Dedifferentiated amniotic fluid mesenchymal stem cell (primary cell): ENCODE data around the gene FCHO1.

Source experiments
- DNase-seq: peaks from one replicate; pipeline ENCODE4 v3.0.0-alpha.2; 2016; ENCODE audit errors: extremely low spot score

The FCHO1 gene

DNA sequence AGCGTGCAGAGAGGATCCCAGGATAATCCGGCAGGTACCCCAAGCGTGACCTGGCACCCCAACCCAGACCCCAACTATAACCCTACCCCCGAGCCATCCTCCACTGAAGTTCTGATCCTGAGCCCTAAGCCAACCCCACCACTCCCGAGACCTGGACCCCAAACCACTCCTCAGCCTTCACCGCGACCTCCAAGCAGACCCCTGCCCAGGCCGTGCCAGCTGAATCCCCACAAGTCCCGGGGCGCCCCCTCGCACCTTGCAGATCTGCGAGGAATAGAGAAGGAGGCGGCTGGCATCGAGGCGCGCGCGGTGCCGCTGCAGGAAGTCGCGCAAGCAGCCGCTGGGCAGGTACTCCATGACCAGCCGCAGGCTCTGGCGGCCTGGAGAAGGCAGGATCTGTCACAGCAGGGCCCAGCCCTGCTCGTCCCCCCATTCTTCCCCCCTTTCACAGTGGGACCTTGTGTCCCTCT, 80.2 kb downstream of the FCHO1 start:
- DNase-seq, result no peak

GRCh38 chr19:17832443-17833208, 81.3 kb downstream of the FCHO1 start:
- no peak for DNase-seq

GRCh38 chr19:17834350-17835181, 83.3 kb downstream of the FCHO1 start:
- DNase-seq, result no peak

DNA sequence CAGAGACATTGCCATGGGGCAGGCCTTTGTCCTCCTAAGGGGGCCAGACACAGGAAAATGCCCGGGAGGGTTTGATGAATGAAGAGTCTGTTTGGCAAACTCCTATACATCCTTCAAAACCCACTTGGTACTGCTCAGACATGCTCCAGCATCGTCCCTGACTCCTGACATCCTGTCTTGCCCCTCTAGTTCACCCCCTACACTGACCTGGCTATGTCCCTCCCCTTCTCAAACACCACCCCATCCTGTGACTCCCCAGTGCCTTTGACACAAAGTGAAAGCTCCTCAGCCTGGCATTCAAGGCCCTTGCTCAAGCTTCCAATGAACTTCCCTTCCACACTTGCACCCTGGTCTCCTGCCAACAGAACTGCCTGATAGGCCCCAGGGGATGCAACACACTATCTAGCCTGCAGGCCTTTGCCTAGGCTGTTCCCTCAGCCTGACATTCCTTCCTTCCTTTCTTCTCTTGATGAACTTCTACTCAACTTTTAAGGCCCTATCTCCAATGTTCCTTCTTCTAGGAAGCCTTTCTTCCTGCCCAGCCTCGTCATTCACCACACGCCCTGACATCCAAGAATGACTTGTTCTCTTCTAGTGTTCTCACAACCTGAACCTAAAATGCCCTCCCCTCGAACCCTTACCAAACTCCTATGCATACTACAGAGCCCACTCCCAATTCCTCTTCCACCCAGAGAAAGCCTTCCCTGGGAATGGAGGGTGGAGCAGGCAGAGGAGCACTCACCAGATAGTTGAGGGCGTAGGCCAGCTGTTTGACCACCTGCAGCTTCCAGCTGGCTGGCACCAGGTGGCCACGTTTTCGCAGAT, 84.1 kb downstream of the FCHO1 start:
- no peak for DNase-seq

- DNase-seq, result no peak
Observed at GRCh38 chr19:17836530-17836929, 85.3 kb downstream of the FCHO1 start.

DNA sequence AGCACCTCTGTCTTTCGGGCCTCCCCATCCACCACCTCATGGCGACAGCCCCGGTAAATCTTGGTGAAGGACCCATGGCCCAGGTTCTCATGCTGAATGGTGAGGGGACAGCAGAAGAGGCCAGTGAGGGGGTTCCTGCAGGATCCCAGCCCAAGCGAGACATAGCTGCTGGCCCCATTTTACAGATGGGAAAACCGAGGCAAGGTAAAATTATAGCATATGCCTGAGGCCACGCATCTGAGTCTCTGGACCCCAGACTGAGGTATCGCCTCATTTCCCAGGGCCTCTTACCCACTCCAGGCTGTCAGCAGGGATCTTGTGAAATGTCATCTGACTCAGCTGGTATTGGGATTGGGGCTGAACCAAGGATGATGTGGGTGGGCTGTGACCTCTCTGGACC, 86.7 kb downstream of the FCHO1 start:
- no peak for DNase-seq
